Epidermal melanocyte (primary cell): ENCODE results near the gene SPI1.
A peak's percentile ranks its signal among the peaks of the same experiment; 100 is the strongest.

Experiments
- DNase-seq: peaks from one replicate; pipeline ENCODE4 v3.0.0; 2011; ENCODE audit warnings: low spot score; ENCODE audit not compliant: insufficient read length

Gene SPI1

DNA sequence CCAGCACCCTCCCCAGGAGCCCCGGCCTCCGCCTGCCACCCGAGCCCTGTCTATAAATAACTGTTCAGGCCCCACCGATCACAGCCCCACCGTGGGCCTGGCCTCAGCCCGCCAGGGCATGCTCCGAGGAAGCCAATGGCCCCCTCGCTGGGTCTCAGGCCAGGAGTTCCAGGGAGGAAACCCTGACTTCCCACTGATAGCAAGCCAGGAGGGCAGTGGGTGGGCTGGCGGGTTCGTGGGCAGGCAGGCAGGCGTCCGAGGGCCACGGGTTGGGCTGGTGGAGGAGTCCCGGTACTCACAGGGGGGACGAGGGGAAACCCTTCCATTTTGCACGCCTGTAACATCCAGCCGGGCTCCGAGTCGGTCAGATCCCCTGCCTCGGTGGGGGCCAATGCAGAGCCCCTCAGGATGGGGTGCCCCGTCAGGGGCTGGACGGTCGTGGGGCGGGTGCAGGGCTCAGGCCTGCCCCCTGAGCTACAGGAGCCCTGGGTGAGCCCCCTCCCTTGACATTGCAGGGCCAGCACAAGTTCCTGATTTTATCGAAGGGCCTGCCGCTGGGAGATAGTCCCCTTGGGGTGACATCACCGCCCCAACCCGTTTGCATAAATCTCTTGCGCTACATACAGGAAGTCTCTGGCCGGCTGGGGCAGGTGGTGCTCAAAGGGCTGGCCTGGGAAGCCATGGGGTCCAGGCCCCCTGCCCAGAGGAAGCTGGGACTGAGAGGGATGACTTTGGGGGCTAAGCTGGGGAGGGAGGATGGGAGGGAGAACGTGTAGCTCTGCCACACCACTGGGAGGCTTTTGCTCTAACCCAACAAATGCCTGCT, at the start of gene SPI1:
Gene SPI1, minus strand, starts transcription at position 538 of the 826 bp plus-strand sequence. Its CDS starts 194 bp downstream, at position 344.
- no peak for DNase-seq

DNA sequence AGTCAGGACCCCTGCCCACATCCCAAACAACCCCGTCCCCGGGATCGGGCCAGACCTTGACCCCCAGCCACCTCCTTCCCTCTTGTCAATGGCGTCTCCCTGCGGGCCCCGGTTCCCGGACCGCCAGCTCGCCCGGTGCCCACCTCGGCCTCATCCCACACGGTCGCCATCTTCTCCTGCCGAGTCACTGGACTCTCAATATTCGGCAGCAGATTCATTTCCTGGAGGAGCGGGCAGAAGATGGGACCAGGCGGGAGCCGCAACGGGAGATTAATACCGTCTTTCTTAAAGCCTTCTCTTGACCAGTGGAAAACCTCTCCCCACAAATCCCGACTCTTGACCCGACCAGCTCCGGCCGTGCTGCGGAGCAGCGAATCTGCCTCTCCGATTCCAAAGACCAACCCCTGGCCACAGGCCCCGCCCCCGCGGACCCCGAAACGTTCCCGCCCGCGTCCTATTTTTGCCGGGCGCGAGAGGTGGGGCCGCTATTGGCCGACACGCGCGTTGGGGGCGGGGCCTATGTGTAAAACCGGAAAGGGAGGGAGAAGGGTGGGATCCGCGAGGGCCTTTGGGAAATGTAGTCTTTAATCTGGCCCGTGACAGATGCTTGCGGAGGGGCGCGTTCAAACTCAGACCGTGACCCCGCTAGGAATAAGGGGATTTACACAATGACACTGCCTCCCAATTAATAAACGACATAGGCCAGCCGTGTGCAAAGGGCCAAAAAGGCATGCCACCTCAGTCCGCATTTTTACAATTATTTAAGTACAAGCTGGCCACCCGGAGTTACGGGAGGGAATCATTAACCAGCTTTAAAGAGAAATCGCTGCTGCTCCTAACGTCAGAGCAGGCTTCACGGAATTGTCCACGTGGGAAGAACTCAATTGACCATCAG, 48.0 kb upstream of the SPI1 start, which contains the start of gene PSMC3:
Gene PSMC3, minus strand, starts transcription at position 378 of the 895 bp plus-strand sequence. Its CDS starts 160 bp downstream, at position 218.
- peak; percentile 93 for DNase-seq

DNA sequence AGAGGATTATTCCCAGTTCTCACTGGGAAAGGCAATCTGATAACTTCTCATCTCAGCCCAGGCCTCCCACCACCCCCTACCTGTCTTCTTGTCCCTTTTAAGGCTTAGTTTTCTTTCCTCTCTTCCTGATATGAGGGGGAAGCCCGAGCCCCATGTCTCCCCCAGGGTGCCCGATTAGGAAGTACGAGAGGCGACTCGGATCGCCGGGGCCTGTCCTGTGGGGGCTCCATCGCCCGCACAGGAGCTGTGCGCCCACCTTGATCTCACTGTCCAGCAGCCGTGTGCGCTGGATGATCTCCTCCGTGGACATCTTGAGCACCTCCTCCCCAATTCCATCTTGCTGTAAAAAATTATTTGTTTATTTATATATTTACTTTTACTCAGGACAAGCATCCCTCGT, 47.3 kb upstream of the SPI1 start:
- DNase-seq: no peak

DNA sequence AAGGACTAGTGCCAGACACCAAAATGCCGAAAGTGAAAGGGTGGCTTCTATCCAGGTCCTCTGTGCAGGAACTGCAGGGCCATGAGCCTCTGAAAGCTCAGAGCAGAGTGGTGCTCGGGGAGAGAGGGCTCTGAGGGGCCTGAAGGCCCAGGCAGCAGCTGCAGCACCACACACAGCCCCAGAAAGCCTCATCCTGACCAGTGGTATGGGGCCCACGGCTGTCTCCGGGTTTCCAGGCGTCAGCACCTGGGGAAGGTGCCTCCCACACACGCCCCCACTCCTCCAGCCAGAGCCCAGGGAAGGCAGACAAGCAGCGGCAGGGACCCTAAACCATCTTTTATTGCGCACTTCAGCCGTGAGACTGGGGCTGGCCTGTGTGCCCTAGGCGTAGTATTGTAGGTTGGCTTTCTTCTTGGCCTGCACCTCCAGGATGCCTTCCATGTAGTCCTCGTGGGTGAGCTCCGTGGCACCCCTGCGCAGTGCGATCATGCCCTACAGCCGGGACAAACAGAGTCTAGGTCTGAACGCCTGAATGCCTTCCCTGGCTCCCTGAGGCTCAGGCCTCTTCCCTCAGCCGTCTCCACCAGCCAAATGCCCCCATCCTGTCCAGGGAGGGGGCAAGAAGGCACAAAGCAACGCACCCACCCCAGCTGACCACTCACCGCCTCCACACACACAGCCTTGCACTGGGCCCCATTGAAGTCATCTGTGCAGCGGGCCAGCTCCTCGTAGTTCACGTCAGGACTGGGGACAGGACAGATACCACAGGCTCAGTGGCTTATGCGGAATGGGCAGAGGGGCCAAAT, 40.3 kb upstream of the SPI1 start:
- no peak for DNase-seq

DNA sequence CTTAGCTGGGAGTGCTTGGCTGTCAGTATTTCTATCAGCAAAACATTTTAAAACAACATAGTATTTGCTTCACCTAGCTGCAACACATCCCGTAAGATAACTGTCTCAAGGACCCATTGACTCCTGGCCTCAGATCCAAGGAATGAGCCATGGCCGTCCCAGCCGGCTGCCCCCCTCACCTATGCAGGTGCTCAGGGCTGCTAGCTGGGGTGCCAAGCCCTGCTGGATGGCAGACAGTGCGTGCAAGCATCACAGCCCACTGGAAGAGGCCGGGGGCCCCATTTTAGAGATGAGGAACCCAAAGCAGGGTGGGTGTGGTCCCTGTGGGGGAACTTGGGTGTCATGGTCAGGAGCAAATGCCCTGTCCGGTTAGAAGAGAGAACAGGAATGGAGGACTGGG, 39.4 kb upstream of the SPI1 start:
- no peak for DNase-seq

DNA sequence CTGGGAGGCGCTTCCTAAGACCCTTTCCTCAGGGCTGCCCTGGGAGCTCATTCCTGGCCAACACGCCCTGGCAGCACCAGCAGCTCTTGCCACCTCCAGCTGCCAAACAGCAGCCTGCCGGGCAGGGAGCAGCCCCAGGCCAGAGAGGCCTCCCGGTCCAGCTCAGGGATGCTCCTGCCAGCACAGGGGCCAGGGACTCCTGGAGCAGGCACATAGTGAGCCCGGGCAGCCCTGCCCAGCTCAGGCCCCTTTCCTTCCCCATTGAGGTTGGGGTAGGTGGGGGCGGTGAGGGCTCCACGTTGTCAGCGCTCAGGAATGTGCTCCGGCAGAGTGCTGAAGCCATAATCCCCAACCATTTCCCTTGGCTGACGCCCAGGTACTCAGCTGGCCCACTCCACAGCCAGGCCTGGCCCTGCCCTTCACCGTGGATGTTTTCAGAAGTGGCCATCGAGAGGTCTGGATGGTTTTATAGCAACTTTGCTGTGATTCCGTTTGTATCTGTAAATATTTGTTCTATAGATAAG, 37.7 kb upstream of the SPI1 start:
- peak; percentile 57 for DNase-seq

DNA sequence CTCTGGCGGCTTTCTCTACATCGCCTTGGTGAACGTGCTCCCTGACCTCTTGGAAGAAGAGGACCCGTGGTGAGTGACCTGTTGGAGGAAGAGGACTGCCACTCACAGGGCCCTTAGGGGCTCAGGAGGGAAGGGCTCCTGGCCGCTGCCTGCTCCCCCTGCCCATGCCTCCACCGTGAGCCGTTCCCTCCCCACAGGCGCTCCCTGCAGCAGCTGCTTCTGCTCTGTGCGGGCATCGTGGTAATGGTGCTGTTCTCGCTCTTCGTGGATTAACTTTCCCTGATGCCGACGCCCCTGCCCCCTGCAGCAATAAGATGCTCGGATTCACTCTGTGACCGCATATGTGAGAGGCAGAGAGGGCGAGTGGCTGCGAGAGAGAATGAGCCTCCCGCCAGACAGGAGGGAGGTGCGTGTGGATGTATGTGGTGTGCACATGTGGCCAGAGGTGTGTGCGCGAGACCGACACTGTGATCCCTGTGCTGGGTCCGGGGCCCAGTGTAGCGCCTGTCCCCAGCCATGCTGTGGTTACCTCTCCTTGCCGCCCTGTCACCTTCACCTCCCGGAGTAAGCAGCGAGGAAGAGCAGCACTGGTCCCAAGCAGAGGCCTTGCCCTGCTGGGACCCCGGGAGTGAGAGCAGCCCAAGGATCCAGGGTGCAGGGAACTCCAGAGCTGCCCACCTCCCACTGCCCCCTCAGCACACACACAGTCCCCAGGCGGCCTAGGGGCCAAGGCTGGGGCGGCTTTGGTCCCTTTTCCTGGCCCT, 36.9 kb upstream of the SPI1 start:
- no peak for DNase-seq

DNA sequence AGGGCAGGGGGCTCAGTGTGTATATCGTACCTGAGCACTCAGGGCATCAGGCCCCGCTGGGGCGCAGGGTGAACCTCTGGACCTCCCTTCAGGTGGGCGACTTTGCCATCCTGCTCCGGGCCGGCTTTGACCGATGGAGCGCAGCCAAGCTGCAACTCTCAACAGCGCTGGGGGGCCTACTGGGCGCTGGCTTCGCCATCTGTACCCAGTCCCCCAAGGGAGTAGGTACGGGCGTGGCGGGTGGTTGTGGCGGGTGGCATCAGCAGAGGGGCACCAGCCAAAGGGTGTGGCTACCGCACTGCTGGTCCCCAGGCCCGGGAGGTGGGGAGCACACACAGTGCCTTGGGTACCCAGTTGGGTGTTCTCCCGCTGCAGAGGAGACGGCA, 36.3 kb upstream of the SPI1 start:
- no peak for DNase-seq

DNA sequence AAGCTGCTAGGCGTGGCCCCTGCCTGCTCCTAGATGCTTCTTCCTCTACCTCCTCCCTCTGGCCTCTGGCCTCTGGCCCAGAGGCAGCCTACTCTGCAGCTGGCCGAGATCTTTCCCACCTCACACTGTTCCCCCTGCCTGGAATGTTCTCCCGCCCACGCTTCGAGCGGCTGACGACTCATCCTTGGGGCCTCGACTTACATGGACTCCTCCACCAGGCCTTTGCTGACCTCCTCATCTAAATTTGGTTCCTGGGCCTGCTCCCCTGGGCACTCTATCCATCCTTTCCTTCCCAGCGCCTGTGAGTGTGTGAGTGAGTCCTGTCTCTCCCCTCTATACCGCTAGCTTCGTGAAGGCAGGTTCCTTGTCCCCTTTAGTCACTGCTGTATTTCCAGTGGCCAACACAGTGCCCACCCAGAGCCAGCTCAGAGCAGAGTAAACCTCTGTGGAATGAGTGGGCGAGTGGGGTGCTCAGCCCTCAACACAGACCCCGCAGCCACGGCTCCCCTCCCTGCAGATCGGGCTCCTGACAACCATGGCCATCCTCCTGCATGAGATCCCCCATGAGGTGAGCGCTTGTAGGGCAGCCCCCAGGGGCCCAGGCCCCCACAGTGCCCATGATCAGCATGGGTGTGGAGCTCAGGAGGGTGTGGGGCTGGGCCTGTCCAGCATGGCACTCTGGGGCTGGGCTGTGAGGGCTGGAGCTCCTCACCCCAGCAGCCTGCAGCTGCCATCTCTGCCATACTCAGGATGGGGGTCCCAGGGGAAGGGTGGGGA, 35.7 kb upstream of the SPI1 start:
- no peak for DNase-seq

DNA sequence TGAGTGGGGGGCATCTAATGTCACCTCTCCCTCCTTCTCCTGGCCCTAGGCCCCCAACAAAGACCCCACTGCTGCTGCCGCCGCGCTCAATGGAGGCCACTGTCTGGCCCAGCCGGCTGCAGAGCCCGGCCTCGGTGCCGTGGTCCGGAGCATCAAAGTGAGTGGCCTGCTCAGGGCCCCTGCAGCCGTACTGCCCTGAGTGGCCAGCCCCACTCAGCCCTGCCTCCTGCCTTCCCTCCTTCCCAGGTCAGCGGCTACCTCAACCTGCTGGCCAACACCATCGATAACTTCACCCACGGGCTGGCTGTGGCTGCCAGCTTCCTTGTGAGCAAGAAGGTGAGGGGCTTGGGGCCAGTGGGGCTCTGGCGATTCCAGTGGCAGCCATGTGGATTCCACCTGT, 35.0 kb upstream of the SPI1 start:
- no peak for DNase-seq

DNA sequence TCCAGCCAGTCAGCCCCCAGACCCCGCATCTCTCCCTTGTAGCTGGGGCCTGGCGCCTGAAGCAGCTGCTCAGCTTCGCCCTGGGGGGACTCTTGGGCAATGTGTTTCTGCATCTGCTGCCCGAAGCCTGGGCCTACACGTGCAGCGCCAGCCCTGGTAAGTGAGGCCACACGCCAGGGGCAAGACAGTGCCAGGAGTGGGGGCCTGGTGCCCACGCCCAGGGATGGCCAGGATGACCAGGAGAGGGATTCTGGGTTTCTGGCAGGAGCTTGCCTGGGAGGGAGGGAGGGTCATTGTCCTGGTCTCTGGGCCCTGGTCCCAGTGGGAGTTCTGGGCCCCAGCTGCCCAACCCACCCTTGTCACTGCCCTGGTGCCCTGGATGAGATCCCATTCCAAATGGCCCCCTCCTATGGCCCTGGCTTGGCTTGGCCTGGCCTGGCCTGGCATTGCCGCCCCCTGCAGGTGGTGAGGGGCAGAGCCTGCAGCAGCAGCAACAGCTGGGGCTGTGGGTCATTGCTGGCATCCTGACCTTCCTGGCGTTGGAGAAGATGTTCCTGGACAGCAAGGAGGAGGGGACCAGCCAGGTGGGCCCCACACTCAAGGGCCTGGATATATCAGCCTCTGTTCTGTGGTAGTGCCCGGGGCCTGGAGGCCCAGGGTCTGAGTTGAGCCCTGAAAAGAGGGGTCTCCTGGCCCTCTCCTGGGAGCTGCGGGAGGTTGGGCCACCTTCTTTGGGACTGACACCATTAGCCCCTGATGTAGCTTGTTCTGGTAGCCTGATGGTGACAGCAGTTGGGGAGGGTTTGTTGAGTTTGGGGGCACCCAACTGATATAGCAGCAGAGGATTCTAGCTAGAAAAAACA, 33.8 kb upstream of the SPI1 start:
- DNase-seq: no peak

DNA sequence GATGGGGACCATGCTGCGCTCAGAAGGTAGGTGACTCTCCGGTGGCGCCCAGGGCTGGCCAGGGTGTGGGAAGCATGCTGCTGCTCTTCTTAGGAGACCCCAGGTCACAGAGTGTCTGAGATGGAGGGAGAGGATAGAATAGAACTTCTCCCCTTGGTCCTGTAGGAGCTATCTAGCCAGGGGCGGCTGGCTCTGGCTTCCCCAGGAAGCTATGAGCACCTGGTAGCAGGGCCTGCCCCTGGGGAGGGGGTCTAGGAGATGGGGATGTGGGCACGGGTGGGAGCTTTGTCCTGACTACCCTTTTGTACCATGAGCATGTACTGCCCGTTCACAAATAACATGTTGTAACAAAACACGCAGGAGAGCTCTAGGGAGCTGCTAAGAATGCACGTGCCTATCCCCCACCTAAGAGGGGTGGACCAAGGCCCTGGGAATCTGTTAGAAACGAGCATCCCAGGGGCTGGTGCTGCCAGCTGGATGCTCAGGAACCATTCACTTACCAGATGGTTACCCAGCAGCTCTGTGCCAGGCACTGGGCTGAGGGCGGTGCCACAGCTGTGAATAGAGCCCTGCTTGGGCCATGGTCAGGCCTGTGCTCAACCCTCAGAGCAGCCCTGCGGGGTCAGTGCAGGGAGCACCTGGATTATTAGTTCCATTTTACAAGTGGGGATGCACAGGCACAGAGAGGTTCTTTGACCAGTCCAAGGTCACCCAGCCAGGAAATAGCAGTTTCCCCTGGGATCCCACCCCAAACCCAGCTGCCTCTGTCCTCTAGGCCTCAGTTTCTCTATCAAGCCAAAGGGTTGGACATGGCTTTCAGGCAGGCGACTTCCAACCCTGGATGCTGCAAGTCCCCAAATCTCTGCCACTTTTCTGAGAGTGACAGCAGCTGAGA, 32.3 kb upstream of the SPI1 start:
- no peak for DNase-seq

DNA sequence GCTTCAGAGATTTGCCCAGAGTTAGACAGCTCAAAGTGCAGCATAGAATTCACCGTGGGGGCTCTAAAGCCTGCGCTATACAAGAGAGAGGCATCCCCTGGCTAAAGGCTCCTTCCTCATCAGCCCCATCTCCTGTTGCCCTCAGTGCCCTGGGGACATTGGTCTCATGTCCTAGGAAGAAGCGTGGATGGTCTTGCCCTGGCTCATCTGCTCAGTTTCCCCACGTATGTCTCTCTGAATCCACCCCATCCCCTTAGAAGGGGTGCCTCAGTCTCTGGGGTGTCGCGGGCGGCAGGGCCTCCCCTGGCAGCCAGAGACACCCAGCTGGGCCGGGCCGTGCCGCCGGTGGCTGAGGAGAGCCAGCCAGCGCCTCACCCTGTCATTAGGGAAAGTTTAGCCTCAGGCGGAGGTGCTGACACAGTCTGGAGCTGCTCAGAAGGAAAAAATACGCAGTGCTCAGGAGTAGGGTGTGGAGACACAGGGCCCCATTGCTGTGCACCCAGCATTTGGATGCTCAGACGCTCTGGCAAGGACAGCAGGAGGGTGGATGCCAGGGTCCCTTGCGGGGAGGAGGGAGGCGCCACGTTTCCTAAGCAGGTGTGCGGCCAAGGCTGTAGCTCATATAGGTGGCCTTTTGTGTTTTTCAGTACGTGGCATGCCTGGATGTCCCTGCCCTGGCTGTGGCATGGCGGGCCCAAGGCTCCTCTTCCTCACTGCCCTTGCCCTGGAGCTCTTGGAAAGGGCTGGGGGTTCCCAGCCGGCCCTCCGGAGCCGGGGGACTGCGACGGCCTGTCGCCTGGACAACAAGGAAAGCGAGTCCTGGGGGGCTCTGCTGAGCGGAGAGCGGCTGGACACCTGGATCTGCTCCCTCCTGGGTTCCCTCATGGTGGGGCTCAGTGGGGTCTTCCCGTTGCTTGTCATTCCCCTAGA, 31.4 kb upstream of the SPI1 start:
- DNase-seq: no peak

DNA sequence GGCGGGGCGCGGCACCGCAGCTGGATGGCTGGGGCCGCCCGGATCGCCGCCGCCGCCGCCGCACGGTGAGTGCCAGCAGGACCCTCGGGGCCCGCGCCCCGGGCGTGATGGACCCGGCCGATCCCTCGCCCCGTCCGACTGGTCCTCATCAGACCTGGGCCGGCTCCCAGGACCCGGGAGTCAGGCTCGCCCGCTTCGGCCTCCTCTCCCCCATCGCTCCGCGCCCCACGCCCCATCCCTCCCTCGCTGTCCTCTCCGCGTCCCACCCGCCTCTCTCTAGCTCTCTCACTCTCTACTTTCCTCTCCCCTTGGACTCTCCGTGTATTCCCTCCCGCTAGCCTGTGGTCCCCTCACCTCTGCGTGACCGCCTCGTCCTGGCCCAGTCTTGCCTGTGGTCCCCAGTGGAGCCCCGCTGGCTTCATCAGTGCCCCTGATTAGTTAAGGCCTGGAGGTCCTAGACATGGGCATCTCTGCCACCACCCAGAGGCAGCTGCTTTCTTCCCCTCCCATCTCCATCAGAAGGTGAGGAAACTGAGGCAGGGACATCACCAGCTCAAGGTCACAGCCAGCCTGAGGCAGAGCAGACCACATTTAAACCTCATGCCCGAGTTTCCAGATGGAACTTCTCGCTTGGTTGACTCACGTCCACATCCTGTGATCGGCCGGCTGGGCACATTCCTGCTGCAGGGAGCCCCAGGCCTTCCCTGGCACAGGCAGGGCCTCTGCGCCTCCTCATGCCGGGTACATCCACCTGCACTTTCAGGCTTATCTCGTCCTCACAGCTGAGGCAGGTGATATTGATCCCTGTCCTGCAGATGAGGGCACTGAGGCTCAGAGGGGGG, 30.5 kb upstream of the SPI1 start:
- peak; percentile 90 for DNase-seq

DNA sequence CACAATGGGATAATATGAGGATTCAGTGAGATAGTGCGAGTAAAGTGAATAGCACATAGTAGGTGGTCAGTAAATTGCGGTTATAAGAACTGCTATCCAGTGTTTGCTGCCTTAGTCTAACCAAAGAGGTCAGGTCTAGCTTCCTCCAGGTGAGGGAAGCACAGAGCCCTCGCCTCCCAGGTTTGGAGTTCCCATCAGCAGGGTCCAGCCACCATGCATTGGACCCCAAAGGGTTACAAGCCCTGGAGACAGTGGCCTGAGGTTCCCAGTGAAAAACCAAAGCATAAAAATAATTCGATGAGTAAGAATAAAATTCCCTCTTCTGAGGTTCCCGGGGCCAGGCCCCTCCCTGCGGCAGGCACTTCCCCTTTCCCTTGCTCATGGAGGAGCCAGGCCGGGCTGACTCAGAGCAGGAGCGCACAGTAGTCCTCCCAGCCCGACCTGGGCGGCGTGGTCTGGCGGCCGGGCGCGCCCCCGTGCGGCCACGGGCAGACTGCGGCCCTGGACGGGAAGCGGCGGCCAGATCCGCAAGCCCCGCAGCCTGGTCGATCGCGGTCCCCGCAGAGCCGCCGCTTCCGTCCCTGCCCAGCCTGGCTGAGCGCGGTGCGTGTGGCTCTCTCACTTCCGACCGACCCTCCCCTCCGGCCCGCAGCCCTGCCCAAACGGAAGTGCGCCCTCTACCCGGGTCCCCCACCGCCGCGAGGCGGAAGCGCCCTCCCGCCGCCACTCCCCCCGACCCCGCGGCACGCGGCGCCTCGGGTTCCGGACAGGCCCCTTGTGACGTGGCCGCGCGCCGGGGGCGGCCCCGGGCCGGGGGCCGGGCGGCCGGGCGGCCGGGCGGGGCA, 29.6 kb upstream of the SPI1 start, which contains the start of gene SLC39A13:
Gene SLC39A13, plus strand, starts transcription at position 845 of the 845 bp plus-strand sequence. CDS start 1,505 bp downstream, outside the sequence.
- peak; percentile 98 for DNase-seq
